ENCODE measurements around the gene HGD. TPM values are rescaled to one million over a fixed set of nuclear protein-coding genes. Genes with fewer than 3 reads are reported as not detected.
"Not testable (repeated sequence)": the region's sequence is repeated elsewhere in the genome, so short reads cannot be mapped to it uniquely, and the experiment has no call there.

Gene HGD
- 1 to 10 TPM in 1 of 2 donors, under 1 TPM in 1; 0.74 to 1.8 TPM for total RNA-seq

DNA sequence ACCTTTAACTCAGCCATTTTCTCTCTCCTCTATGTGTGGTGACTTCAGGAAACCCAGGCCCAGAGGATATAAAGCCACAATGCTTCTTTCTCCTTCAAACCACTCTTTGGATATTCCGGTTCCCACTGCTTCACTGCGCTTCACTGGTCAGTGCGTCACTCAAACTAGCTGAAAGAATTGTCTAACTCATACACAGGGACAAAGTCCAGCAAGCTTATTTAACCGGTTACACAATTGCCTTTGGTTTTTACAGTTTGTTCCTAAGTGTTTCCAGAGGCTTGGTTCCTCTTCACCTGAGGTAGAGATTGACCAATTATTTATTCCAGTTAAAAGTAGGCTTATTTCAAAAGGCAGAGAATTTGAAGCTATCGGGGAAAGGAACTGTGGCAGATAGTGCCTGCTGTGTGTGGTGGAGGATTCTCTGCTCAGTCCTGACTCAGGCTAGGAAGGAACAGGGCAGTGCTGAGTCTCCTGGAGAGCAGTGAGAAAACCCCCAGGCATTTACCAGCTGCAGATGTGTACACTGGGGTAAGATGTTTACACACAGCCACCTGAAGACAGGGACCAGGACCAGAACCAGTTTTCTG is at the start of gene HGD:
TSS of gene HGD (minus strand) at position 145 of the 587 bp plus-strand sequence. CDS start at position 17, 128 bp downstream.
- no peak within 1 kb of the TSS for H3K4me3 Mint-ChIP-seq
- H3K9me3 Mint-ChIP-seq, result peaks cover 4% of the 10 kb centered on the region in 2 donors
- no peak for DNase-seq
- ATAC-seq (replicated peaks in 1 of 2), result no peak
- H3K4me1 Mint-ChIP-seq (ENCODE audit: low read depth), result peaks cover 5% of the 10 kb centered on the region
- H3K36me3 Mint-ChIP-seq (ENCODE audit: insufficient read depth in 2 of 2), result peaks cover 0 to 4% of the 10 kb centered on the region in 2 donors
- H3K27ac Mint-ChIP-seq, result no peak within 1 kb of the TSS
- H3K27me3 Mint-ChIP-seq (ENCODE audit: low read depth), result peaks cover 5% of the 10 kb centered on the region

GRCh38 chr3:120730576-120731542 is 48.8 kb upstream of the HGD start:
- Mint-ChIP-seq H3K4me1 (ENCODE audit: low read depth) (no peaks in the 10 kb centered on the region), H3K4me3 (no peak overlapping the region), H3K36me3 (ENCODE audit: insufficient read depth in 2 of 2) (peaks cover 7 to 9% of the 10 kb centered on the region in 2 donors), H3K27me3 (ENCODE audit: low read depth) (no peaks in the 10 kb centered on the region), H3K27ac (no peak overlapping the region), H3K9me3 (peaks cover 2 to 5% of the 10 kb centered on the region in 2 donors)
- DNase-seq, result no peak
- no peak for ATAC-seq (replicated peaks in 1 of 2)

- no peaks in the 10 kb centered on the region for H3K9me3 Mint-ChIP-seq
- no peaks in the 10 kb centered on the region for H3K27me3 Mint-ChIP-seq (ENCODE audit: low read depth)
- peaks cover 6 to 10% of the 10 kb centered on the region in 2 donors for H3K36me3 Mint-ChIP-seq (ENCODE audit: insufficient read depth in 2 of 2)
- H3K4me1 Mint-ChIP-seq (ENCODE audit: low read depth), result no peaks in the 10 kb centered on the region
- no peak overlapping the region for H3K27ac Mint-ChIP-seq
- no peak overlapping the region for H3K4me3 Mint-ChIP-seq
- DNase-seq (no peak), ATAC-seq (replicated peaks in 1 of 2) (no peak)
Observed at GRCh38 chr3:120726791-120727190, 44.8 kb upstream of the HGD start.

GRCh38 chr3:120719167-120719834 is 37.3 kb upstream of the HGD start:
- Mint-ChIP-seq H3K4me1 (ENCODE audit: low read depth) (peaks cover 29% of the 10 kb centered on the region), H3K36me3 (ENCODE audit: insufficient read depth in 2 of 2) (peaks cover 4 to 13% of the 10 kb centered on the region in 2 donors), H3K27ac (peak overlapping the region; percentile 82), H3K4me3 (peak overlapping the region; percentile 70 to 71)
- ATAC-seq (replicated peaks in 1 of 2), result peak in 1 of 2 donors; percentile 52
- DNase-seq, result peak; percentile 62 to 76
- not testable (repeated sequence) for H3K27me3 Mint-ChIP-seq (ENCODE audit: low read depth); H3K9me3 Mint-ChIP-seq

- Mint-ChIP-seq H3K27ac (no peak overlapping the region), H3K4me1 (ENCODE audit: low read depth) (peaks cover 5% of the 10 kb centered on the region), H3K36me3 (ENCODE audit: insufficient read depth in 2 of 2) (peaks cover 0 to 4% of the 10 kb centered on the region in 2 donors), H3K27me3 (ENCODE audit: low read depth) (no peaks in the 10 kb centered on the region), H3K4me3 (no peak overlapping the region), H3K9me3 (no peaks in the 10 kb centered on the region)
- ATAC-seq (replicated peaks in 1 of 2) (no peak), DNase-seq (no peak)
Observed at GRCh38 chr3:120713262-120713661, 31.2 kb upstream of the HGD start.

DNA sequence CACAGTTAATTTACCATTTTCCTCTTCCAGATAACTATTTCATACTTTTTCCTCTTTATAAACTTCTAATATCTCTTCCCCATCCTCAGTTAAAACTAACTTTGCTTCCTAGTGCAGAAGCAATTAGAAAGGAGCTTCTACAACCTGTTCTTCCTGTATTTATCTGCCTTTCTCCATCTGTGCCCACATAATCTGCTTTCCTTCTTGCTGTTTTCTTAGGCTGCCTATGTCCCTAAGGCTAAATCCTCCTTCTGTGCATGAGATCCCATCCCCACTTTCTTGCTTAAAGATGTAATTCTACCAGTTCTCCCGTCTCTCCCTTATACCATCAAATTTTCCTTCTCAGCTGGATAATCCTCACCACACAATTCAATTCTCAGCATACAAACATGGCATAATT is 28.3 kb upstream of the HGD start:
- H3K9me3 Mint-ChIP-seq, result no peaks in the 10 kb centered on the region
- no peaks in the 10 kb centered on the region for H3K27me3 Mint-ChIP-seq (ENCODE audit: low read depth)
- ATAC-seq (replicated peaks in 1 of 2) (no peak), DNase-seq (no peak)
- H3K36me3 Mint-ChIP-seq (ENCODE audit: insufficient read depth in 2 of 2), result peaks cover 3 to 5% of the 10 kb centered on the region in 2 donors
- no peak overlapping the region for H3K4me3 Mint-ChIP-seq
- H3K27ac Mint-ChIP-seq, result no peak overlapping the region
- H3K4me1 Mint-ChIP-seq (ENCODE audit: low read depth), result no peaks in the 10 kb centered on the region

- H3K9me3 Mint-ChIP-seq, result peaks cover 0 to 4% of the 10 kb centered on the region in 2 donors
- no peaks in the 10 kb centered on the region for H3K27me3 Mint-ChIP-seq (ENCODE audit: low read depth)
- ATAC-seq (replicated peaks in 1 of 2) (no peak), DNase-seq (no peak)
- H3K4me3 Mint-ChIP-seq, result no peak overlapping the region
- H3K27ac Mint-ChIP-seq, result no peak overlapping the region
- H3K36me3 Mint-ChIP-seq (ENCODE audit: insufficient read depth in 2 of 2), result peaks cover 6 to 16% of the 10 kb centered on the region in 2 donors
- no peaks in the 10 kb centered on the region for H3K4me1 Mint-ChIP-seq (ENCODE audit: low read depth)
Observed at GRCh38 chr3:120708408-120708807, 26.4 kb upstream of the HGD start.

- H3K4me3 Mint-ChIP-seq, result no peak overlapping the region
- H3K27ac Mint-ChIP-seq, result no peak overlapping the region
- no peaks in the 10 kb centered on the region for H3K27me3 Mint-ChIP-seq (ENCODE audit: low read depth)
- H3K4me1 Mint-ChIP-seq (ENCODE audit: low read depth), result no peaks in the 10 kb centered on the region
- H3K36me3 Mint-ChIP-seq (ENCODE audit: insufficient read depth in 2 of 2), result peaks cover 7 to 22% of the 10 kb centered on the region in 2 donors
- no peak for ATAC-seq (replicated peaks in 1 of 2)
- DNase-seq, result no peak
- peaks cover 0 to 5% of the 10 kb centered on the region in 2 donors for H3K9me3 Mint-ChIP-seq
Observed at GRCh38 chr3:120706950-120707349, 24.9 kb upstream of the HGD start.

- ATAC-seq (replicated peaks in 1 of 2) (no peak), DNase-seq (no peak)
- Mint-ChIP-seq H3K27me3 (ENCODE audit: low read depth) (no peaks in the 10 kb centered on the region), H3K4me1 (ENCODE audit: low read depth) (no peaks in the 10 kb centered on the region), H3K27ac (no peak overlapping the region), H3K36me3 (ENCODE audit: insufficient read depth in 2 of 2) (peaks cover 7 to 22% of the 10 kb centered on the region in 2 donors), H3K4me3 (no peak overlapping the region), H3K9me3 (peaks cover 0 to 5% of the 10 kb centered on the region in 2 donors)
Observed at GRCh38 chr3:120705884-120706582, 24.0 kb upstream of the HGD start.

DNA sequence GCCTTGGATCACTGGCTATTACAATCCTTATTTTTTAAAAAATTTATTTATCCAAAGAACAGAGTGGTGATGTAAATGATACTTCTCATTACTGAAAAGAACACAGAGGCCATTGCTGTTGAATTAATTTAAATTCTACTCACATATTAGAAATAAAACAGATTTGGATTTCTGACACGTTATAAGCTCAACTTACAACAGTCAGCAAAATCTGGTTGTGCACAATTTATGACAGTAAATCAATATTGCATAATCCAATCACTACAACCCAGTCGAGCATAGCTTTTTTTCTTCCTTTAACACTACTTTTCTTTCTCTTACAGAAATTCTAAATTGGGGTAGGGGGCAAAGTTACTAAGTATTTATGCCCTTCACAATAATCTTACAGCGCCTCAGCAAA is 17.3 kb upstream of the HGD start:
- Mint-ChIP-seq H3K27me3 (ENCODE audit: low read depth) (no peaks in the 10 kb centered on the region), H3K27ac (no peak overlapping the region), H3K36me3 (ENCODE audit: insufficient read depth in 2 of 2) (peaks cover 3 to 16% of the 10 kb centered on the region in 2 donors), H3K9me3 (peaks cover 0 to 5% of the 10 kb centered on the region in 2 donors), H3K4me3 (no peak overlapping the region), H3K4me1 (ENCODE audit: low read depth) (no peaks in the 10 kb centered on the region)
- ATAC-seq (replicated peaks in 1 of 2) (no peak), DNase-seq (no peak)

DNA sequence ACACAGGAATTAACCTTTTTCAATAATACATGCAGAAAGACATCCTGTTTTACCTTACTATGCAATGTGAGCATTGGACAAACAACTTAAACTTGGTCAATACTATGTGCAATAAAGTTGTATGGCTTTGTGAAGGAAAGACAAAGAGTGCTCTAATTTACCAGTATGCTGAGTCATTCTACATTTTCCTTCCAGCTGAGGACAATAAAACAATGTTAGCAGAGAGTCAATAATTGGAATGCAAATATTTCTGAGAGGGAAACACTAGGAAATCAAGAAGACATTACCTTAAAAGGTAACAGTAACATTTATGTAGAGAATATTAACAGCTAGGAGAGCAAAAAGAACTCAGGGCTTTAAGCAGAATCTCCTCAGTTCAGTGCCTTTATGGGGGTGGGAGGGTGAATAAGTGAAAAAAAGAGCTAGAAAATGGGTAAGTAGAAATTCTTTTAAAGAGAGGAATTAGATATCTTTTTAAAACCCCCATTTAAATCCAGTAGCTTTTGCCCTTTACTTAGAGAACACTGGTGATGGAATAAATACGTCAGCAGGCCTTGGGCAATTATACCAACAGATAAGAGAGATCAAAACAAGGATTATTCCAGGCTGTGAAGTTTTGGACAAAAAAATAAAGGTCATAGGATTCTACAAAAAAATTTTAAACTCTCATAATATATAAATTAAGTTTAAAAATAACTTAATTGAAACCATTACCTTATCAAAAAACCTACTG is 11.6 kb upstream of the HGD start:
- ATAC-seq (replicated peaks in 1 of 2) (no peak), DNase-seq (no peak)
- Mint-ChIP-seq H3K4me3 (no peak overlapping the region), H3K27me3 (ENCODE audit: low read depth) (no peaks in the 10 kb centered on the region), H3K4me1 (ENCODE audit: low read depth) (no peaks in the 10 kb centered on the region), H3K36me3 (ENCODE audit: insufficient read depth in 2 of 2) (peaks cover 0 to 2% of the 10 kb centered on the region in 2 donors), H3K27ac (peak overlapping the region; percentile 53), H3K9me3 (no peaks in the 10 kb centered on the region)

- no peaks in the 10 kb centered on the region for H3K27me3 Mint-ChIP-seq (ENCODE audit: low read depth)
- ATAC-seq (replicated peaks in 1 of 2), result no peak
Observed at GRCh38 chr3:120689395-120689794, 7.4 kb upstream of the HGD start.

More at GRCh38 chr3:120689395-120689794, 7.4 kb upstream of the HGD start:
- Mint-ChIP-seq H3K9me3 (no peaks in the 10 kb centered on the region), H3K4me3 (no peak overlapping the region), H3K36me3 (ENCODE audit: insufficient read depth in 2 of 2) (peaks cover 0 to 2% of the 10 kb centered on the region in 2 donors), H3K4me1 (ENCODE audit: low read depth) (no peaks in the 10 kb centered on the region), H3K27ac (no peak overlapping the region)
- no peak for DNase-seq
